ENCODE results near the gene OPHN1. TPM values are rescaled to one million over a fixed set of nuclear protein-coding genes. Genes with fewer than 3 reads are reported as not detected.

The OPHN1 gene
- total RNA-seq, 1 experiment from 2014 or later, result 4.4 TPM

GRCh38 chrX:68121371-68121770 lies 311.9 kb downstream of the OPHN1 start:
- H3K27me3 Mint-ChIP-seq (ENCODE audit: low read depth), result no peaks in the 10 kb centered on the region
- TF ChIP-seq TP53 (CRISPR knock-in tag; IDR thresholded peaks at IDR 0.05), result no peak
- POLR2A ChIA-PET, result no interaction called here
- H3K27ac Mint-ChIP-seq, result no peak overlapping the region
- CTCF ChIA-PET, result interaction anchor here (0.5 kb wide), 1 partner anchor 336 kb away, joined by 3 read pairs; no protein-coding TSS in a partner anchor
- no peaks in the 10 kb centered on the region for H3K36me3 Mint-ChIP-seq
- ATAC-seq (no peak), DNase-seq (ENCODE audit: low spot score) (no peak)
- H3K4me3 Mint-ChIP-seq, result no peak overlapping the region
- no peaks in the 10 kb centered on the region for H3K9me3 Mint-ChIP-seq
- peaks cover 11% of the 10 kb centered on the region for H3K4me1 Mint-ChIP-seq

- DNase-seq (ENCODE audit: low spot score), result no peak
- ChIA-PET POLR2A (no interaction called here), CTCF (no interaction called here)
- H3K27ac Mint-ChIP-seq, result no peak overlapping the region
- H3K4me3 Mint-ChIP-seq, result no peak overlapping the region
- no peak for ATAC-seq
- H3K27me3 Mint-ChIP-seq (ENCODE audit: low read depth), result no peaks in the 10 kb centered on the region
- peaks cover 31% of the 10 kb centered on the region for H3K4me1 Mint-ChIP-seq
- H3K9me3 Mint-ChIP-seq, result no peaks in the 10 kb centered on the region
- H3K36me3 Mint-ChIP-seq, result no peaks in the 10 kb centered on the region
- TF ChIP-seq TP53 (CRISPR knock-in tag; IDR thresholded peaks at IDR 0.05), result no peak
- no peak for TF ChIP-seq E2F1 (CRISPR knock-in tag; IDR thresholded peaks at IDR 0.05)
- no peak for TF ChIP-seq CDX4 (CRISPR knock-in tag; IDR thresholded peaks at IDR 0.05; ENCODE audit: borderline replicate concordance)
- no peak for TF ChIP-seq USF1 (CRISPR knock-in tag; IDR thresholded peaks at IDR 0.05)
- TF ChIP-seq PREB (CRISPR knock-in tag; IDR thresholded peaks at IDR 0.05; ENCODE audit: borderline replicate concordance), result no peak
- no peak for TF ChIP-seq HMGA2 (CRISPR knock-in tag; IDR thresholded peaks at IDR 0.05)
- TF ChIP-seq MAX (CRISPR knock-in tag; IDR thresholded peaks at IDR 0.05), result no peak
- no peak for TF ChIP-seq CREM (CRISPR knock-in tag; IDR thresholded peaks at IDR 0.05)
- TF ChIP-seq PRDM15 (CRISPR knock-in tag; IDR thresholded peaks at IDR 0.05), result no peak
These were observed 317.9 kb downstream of the OPHN1 start for GRCh38 chrX:68115371-68115770.

- Mint-ChIP-seq H3K36me3 (peaks cover 2% of the 10 kb centered on the region; the same call in 1 of the 2 replicates), H3K9me3 (no peaks in the 10 kb centered on the region), H3K4me1 (peaks cover 27% of the 10 kb centered on the region), H3K27me3 (ENCODE audit: low read depth) (no peaks in the 10 kb centered on the region), H3K27ac (no peak overlapping the region), H3K4me3 (no peak overlapping the region)
- POLR2A ChIA-PET, result no interaction called here
- CTCF ChIA-PET, result no interaction called here
- DNase-seq (ENCODE audit: low spot score), result no peak
- no peak for ATAC-seq
- TF ChIP-seq KAT7 (CRISPR knock-in tag; IDR thresholded peaks at IDR 0.05; ENCODE audit: borderline replicate concordance) (no peak), ZNF138 (CRISPR knock-in tag; conservative IDR thresholded peaks at IDR 0.05) (no peak), E2F5 (CRISPR knock-in tag; IDR thresholded peaks at IDR 0.05) (no peak), ZNF317 (CRISPR knock-in tag; IDR thresholded peaks at IDR 0.05; ENCODE audit: borderline replicate concordance, low read depth) (no peak), ATF2 (CRISPR knock-in tag; IDR thresholded peaks at IDR 0.05; ENCODE audit: borderline replicate concordance, low read depth) (no peak), PRRX2 (CRISPR knock-in tag; IDR thresholded peaks at IDR 0.05) (no peak), ATF3 (CRISPR knock-in tag; conservative IDR thresholded peaks at IDR 0.05) (no peak), NR3C1 (CRISPR knock-in tag; conservative IDR thresholded peaks at IDR 0.05; ENCODE audit: low read depth) (no peak), ZNF219 (CRISPR knock-in tag; IDR thresholded peaks at IDR 0.05; ENCODE audit: borderline replicate concordance) (no peak), NFE2L1 (CRISPR knock-in tag; IDR thresholded peaks at IDR 0.05) (no peak), ETV6 (CRISPR knock-in tag; IDR thresholded peaks at IDR 0.05) (no peak)
These were observed 318.6 kb downstream of the OPHN1 start for GRCh38 chrX:68114573-68115129.
